ENCODE data around the gene FAF1. TPM values are rescaled to one million over a fixed set of nuclear protein-coding genes. Genes with fewer than 3 reads are reported as not detected.

FAF1 gene
- total RNA-seq, 4 donors from 2014 or later = 32.3 to 51.4 (median 36.1) TPM

- TF ChIP-seq CTCF (IDR thresholded peaks at IDR 0.05) = no peak
- DNase-seq (ENCODE audit: low spot score) (no peak), ATAC-seq (ENCODE audit: low FRiP score) (no peak)
These were observed 442.6 kb downstream of the FAF1 start for GRCh38 chr1:50517488-50517887.

DNA sequence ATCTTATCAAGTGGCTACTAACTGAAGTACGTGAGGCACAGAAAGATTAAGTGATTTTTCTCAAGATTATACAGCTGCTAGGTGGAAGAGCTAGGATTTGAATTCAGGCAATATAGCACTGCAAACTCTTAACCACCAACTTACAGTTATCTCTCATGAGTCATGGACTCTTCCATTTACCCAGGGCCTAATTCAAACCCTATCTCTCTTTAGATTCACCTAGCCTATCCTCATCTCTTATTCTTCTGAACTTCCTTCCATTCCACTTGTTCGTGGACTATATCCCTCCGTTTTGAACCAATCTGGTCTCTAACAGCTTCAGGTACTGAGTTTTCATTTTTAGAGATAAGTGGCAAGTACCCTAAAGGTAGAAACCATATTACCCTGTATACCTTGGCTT is 444.0 kb downstream of the FAF1 start:
- no peak for TF ChIP-seq CTCF (IDR thresholded peaks at IDR 0.05)
- DNase-seq (ENCODE audit: low spot score) = no peak
- no peak for ATAC-seq (ENCODE audit: low FRiP score)

- DNase-seq (ENCODE audit: low spot score) (no peak), ATAC-seq (ENCODE audit: low FRiP score) (no peak)
- TF ChIP-seq CTCF (IDR thresholded peaks at IDR 0.05) = no peak
These were observed 452.0 kb downstream of the FAF1 start for GRCh38 chr1:50508040-50508586.

- TF ChIP-seq CTCF (IDR thresholded peaks at IDR 0.05) = no peak
- no peak for DNase-seq (ENCODE audit: low spot score)
- ATAC-seq (ENCODE audit: low FRiP score) = no peak
These were observed 454.6 kb downstream of the FAF1 start for GRCh38 chr1:50505427-50505826.

GRCh38 chr1:50503515-50503914 is 456.6 kb downstream of the FAF1 start:
- no peak for TF ChIP-seq CTCF (IDR thresholded peaks at IDR 0.05)
- no peak for ATAC-seq (ENCODE audit: low FRiP score)
- DNase-seq (ENCODE audit: low spot score) = no peak

- ATAC-seq (ENCODE audit: low FRiP score) (no peak), DNase-seq (ENCODE audit: low spot score) (no peak)
- no peak for TF ChIP-seq CTCF (IDR thresholded peaks at IDR 0.05)
These were observed 457.9 kb downstream of the FAF1 start for GRCh38 chr1:50502147-50502546.

- no peak for TF ChIP-seq CTCF (IDR thresholded peaks at IDR 0.05)
- ATAC-seq (ENCODE audit: low FRiP score) = no peak
- no peak for DNase-seq (ENCODE audit: low spot score)
These were observed 463.1 kb downstream of the FAF1 start for GRCh38 chr1:50497007-50497406.
